ELF-1 (cell line): ENCODE measurements around the gene F9.
"Not testable (repeated sequence)": the region's sequence is repeated elsewhere in the genome, so short reads cannot be mapped to it uniquely, and the experiment has no call there.

ENCODE experiments used
- DNase-seq: peaks from one replicate; pipeline ENCODE4 v3.0.0-alpha.2; 2016; ENCODE audit warnings: low read depth, low spot score

The F9 gene

GRCh38 chrX:139530550-139530949 lies at the start of gene F9:
F9 (plus strand) TSS chrX:139530739; CDS start chrX:139530765, 26 bp downstream.
- no peak for DNase-seq

GRCh38 chrX:139483699-139484098 lies 46.8 kb upstream of the F9 start:
- no peak for DNase-seq

GRCh38 chrX:139484591-139484990 lies 45.9 kb upstream of the F9 start:
- no peak for DNase-seq

GRCh38 chrX:139495324-139495723 lies 35.2 kb upstream of the F9 start:
- DNase-seq: no peak

GRCh38 chrX:139506333-139506732 lies 24.2 kb upstream of the F9 start:
- no peak for DNase-seq

- DNase-seq: no peak
These were observed 22.4 kb upstream of the F9 start for GRCh38 chrX:139508099-139508498.

- no peak for DNase-seq
These were observed 12.1 kb upstream of the F9 start for GRCh38 chrX:139518475-139518874.

GRCh38 chrX:139528829-139529228 lies 1.7 kb upstream of the F9 start:
- not testable (repeated sequence) for DNase-seq

GRCh38 chrX:139532834-139533233 lies 2.3 kb downstream of the F9 start:
- DNase-seq: no peak

GRCh38 chrX:139533444-139533843 lies 2.9 kb downstream of the F9 start:
- DNase-seq: no peak

- no peak for DNase-seq
These were observed 8.6 kb downstream of the F9 start for GRCh38 chrX:139538907-139539790.

- DNase-seq: no peak
These were observed 12.1 kb downstream of the F9 start for GRCh38 chrX:139542652-139543051.

- no peak for DNase-seq
These were observed 13.4 kb downstream of the F9 start for GRCh38 chrX:139543920-139544319.

GRCh38 chrX:139544591-139544990 lies 14.1 kb downstream of the F9 start:
- no peak for DNase-seq

GRCh38 chrX:139554376-139554775 lies 23.8 kb downstream of the F9 start:
- no peak for DNase-seq

- DNase-seq: no peak
These were observed 24.6 kb downstream of the F9 start for GRCh38 chrX:139554991-139555675.

GRCh38 chrX:139559383-139560042 lies 29.0 kb downstream of the F9 start:
- peak; percentile 55 for DNase-seq

GRCh38 chrX:139560221-139560620 lies 29.7 kb downstream of the F9 start:
- DNase-seq: no peak

GRCh38 chrX:139563251-139563650 lies 32.7 kb downstream of the F9 start:
- DNase-seq: no peak

GRCh38 chrX:139566981-139567380 lies 36.4 kb downstream of the F9 start:
- no peak for DNase-seq

- DNase-seq: no peak
These were observed 50.5 kb downstream of the F9 start for GRCh38 chrX:139581068-139581467.

- DNase-seq: no peak
These were observed 55.1 kb downstream of the F9 start for GRCh38 chrX:139585613-139586012.
